GM12874 (cell line): ENCODE measurements around the gene COPS7A.

Experiments
- TF ChIP-seq, protein P1 (sequence below): IDR thresholded peaks from 2 replicates; pipeline ENCODE4 v1.5.1; 2011; ENCODE audit warnings: low read depth, mild to moderate bottlenecking, control low read depth, low read length, moderate library complexity; ENCODE audit not compliant: insufficient read depth

Gene COPS7A

DNA sequence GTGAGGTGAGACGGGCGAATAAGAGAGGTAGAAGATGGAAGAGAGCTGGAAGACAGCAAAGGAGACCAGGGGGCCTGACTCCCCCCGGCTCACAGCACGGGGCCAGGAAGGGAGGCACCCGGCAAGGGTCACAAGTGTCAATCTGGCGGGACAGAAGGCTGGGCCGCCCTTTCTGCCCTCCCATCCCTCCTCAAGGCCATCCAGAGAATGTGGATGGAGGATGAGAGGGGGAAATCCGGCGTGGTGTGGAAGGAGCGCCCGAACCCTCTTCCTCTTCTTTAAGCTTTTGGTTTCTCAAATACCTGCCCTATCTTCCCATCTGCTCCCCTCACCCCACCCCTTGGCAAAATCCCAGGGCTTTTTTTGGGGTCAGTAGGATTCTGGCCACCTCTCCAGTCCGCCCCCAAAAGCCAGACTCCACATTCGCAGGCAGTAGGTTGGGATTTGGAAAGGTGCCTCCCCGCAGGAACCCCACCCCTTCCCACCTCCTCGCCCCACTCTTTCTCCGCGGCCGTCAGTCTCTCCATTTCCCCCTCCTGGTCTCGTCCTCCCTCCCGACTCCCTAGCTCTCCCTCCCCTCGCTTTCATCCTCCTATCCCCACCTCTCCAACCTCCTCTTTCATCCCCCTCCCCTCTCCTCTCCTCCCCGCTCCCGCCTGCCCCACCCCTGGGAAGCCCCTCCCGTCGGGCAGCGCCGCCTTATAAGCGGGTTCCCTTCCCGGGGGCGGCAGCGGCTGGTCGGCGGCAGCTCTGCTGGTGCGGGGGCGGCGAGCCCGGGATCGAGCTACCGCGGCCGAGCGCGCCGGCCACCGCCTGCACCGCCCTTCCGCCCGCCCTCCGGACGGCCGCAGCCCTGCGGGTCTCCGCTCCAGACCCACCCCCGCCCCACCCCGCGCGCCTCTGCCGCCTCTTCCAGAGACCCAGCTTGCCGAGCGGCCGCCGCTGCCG lies 42.1 kb downstream of the COPS7A start, which contains the start of gene PTMS:
Gene PTMS (plus strand): TSS at position 730 of the 948 bp plus-strand sequence. CDS start 343 bp downstream, outside the sequence.
- TF ChIP-seq, protein P1, sequence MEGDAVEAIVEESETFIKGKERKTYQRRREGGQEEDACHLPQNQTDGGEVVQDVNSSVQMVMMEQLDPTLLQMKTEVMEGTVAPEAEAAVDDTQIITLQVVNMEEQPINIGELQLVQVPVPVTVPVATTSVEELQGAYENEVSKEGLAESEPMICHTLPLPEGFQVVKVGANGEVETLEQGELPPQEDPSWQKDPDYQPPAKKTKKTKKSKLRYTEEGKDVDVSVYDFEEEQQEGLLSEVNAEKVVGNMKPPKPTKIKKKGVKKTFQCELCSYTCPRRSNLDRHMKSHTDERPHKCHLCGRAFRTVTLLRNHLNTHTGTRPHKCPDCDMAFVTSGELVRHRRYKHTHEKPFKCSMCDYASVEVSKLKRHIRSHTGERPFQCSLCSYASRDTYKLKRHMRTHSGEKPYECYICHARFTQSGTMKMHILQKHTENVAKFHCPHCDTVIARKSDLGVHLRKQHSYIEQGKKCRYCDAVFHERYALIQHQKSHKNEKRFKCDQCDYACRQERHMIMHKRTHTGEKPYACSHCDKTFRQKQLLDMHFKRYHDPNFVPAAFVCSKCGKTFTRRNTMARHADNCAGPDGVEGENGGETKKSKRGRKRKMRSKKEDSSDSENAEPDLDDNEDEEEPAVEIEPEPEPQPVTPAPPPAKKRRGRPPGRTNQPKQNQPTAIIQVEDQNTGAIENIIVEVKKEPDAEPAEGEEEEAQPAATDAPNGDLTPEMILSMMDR = no peak

DNA sequence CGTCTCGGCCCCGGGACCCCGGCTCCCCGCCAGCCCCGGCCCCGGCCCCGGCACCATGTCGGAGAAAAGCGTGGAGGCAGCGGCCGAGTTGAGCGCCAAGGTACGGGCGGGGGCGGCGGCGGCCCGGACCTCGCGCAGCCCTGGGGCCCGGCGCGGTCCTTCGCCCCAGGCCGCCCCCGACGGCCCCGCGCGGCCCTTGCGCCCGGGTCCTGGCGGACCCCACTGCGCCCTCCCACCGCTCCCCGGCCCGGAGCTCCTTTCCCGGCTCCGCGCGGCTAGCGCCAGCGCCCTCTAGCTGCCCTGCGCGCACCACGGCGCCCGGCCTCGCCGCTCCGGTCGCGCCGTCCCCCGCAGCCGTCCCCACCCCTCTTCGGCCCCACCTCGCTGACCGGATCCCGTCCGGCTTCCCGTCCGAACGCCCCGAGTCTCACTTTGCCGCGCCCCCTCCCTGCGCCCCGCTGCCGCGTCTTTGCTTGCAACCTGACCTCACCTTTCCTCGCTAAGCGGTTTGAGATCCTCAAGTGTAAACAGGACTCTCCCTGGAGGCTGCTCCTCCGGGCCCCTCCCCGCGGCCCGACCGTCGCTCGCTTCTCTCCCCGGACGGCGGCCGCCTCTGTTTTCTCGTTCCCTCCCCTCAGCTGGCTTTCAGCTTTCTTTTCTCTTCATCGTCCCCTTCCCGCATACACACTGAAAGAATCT lies 43.0 kb downstream of the COPS7A start:
- TF ChIP-seq, protein P1 = peak; percentile 81

DNA sequence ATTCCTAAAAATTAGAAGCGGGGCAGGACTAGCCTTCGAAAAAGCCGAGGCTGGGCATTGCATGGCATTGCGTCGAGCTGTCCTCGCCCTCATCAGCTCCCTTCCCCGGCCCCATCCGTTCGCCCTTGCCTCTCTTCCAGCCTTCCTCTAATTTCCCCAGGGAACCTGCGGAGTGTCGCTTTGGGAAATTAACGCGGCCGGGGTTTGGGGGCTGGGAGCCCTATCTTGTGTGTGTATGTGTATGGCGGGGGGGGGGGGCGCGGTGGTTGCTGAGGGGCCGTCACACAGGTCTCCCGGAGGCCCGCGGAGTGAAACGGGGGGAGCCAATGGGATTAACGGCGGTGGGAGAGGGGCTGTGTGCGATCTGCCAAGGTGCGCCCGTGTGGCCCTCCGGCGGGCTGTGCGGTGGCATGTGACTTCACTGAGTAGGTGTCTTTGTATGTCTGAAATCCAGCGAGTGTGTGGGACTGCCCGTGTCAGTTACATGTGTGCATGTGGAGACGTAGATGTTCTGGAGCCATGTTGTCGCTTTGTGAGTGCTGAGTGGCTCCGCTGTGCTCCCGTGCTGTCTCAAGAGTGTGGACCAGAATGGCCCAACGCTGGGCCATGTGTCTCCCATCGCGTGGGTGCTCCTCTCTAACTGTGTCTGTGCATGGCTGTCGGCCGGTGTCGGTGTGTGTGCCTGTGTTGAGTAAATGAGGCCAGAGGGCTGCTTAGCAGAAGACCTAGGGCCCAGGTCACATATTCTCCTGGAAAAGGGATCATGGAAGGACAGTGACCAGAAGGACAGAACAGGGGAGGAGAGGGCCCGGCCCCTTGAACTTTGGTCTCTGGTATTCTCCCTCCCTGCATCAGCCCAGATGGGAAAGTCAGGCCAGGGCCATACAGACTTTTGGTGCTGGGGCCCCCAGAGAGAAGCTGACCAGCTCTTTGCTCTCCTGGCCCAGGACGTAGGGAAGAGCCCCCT lies 43.8 kb downstream of the COPS7A start:
- TF ChIP-seq, protein P1 = no peak

DNA sequence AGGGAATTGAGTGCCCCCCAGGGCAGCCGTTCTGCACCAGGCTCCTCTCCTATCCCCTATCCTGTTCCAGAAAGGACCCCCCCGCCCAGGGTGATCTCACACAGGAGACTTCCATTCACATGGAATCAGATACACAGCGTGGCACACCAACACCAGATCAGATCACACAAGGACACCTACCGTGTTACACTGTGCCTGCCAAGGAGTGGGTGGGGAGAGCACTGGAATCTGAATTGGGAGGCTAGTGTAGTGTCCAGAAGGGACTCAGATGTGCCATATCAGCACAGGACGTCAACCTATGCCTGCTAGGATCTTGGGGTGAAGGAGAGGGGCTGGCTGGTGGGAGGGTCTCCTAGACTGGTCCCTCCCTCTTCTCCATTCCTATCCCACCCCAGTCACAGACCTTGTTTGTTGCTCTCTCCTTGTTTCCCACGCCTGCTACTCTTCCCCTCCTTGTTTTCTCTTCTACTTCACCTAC lies 44.6 kb downstream of the COPS7A start:
- TF ChIP-seq, protein P1 = no peak

DNA sequence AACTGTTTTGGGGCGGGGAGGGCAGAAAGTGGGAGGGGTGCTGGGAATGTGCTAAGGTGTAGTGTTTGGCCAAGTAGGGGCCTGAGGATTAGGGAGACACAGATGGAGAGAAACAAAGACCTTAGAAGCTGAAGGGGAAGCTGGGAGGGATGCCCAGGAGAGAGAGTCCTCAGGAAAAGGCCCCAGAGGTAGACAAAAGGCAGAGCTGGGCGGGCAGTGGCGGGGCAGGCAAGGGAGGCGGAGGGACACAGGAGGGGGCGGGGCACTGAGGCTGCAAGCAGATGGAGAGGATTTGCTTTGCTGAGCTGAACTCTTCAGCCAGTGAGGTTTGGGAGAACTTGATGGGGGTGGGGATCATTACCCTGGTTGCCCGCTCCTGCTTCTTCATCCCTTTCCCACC lies 45.1 kb downstream of the COPS7A start:
- TF ChIP-seq, protein P1 = no peak

DNA sequence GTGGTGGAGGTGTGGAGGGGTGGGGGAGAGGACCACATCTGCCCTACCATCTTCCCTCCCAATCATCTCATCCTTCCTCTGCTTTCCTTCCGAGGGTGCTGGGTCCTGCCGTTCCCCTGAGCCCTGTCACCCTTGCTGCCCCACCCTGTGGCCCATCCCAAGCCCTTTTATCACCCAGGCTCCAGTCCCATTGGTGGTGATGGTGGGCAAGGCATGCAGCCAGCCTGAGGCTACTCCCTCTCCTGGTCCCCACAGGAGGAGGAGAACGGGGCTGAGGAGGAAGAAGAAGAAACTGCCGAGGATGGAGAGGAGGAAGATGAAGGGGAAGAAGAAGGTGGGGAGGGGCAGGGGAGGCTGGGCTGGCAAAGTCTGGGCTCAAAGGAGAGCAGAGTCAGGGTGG lies 45.8 kb downstream of the COPS7A start:
- TF ChIP-seq, protein P1 = no peak

DNA sequence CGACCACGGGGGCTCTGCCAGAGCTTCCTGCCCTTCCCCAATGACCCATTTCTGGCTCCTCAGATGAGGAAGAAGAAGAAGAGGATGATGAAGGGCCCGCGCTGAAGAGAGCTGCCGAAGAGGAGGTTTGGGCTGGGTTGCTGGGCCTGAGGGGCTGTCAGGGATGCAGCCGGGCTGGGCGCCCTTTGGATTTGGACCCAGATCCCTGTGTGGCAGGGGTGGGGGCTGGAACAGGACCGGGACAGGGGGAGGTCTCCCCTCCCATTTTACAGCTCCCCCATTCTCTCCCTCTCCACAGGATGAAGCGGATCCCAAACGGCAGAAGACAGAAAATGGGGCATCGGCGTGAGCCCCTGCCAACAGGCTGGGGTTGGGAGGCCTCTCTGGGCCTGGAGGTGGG lies 46.2 kb downstream of the COPS7A start:
- TF ChIP-seq, protein P1 = no peak
